ENCODE measurements around the gene YARS1.

DNA sequence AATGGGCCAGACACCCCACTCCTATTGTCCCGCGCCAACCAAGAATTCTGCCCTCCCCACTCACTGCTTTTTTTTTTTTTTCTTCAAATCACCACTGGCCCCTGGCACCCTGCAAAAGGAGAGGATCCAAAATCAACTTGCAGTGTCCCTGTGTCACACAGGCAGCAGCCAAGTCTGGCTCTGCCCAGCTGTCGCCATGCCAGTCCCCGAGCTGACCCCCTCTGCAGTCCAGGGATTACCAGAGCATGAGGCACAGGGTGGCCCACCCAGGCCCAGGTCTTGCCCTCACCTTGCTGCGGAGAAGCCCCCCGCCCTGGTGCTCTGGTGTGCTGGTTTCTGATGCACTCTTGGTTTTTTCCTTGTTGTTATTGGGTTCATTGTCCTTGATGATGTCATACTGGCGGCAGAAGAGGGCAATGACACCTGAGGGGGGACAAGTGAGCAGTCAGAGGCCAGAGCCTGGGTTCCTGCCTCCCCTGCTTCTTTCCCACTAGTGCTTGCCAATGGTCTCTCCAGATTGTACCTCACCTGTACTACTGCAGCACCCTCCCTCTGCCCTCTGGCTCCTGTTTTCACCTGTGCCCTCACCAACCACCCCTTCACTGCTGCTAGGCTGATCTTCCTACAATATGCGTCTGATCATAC, 47.3 kb upstream of the YARS1 start:
- TF ChIP-seq EZH2 (IDR thresholded peaks at IDR 0.05; ENCODE audit: borderline replicate concordance, low read depth, low read length, poor library complexity, severe bottlenecking) = no peak
- TF ChIP-seq CTCF (conservative IDR thresholded peaks at IDR 0.05; ENCODE audit: low read depth, low read length) = no peak

Data from A673 (cell line).